Medulla oblongata (tissue), 1 donor: ENCODE data around the gene TAS2R31.

ENCODE experiments used
- DNase-seq: peaks from one replicate; pipeline ENCODE4 v3.0.0-alpha.2; 2015; ENCODE audit errors: extremely low spot score

Gene TAS2R31

DNA sequence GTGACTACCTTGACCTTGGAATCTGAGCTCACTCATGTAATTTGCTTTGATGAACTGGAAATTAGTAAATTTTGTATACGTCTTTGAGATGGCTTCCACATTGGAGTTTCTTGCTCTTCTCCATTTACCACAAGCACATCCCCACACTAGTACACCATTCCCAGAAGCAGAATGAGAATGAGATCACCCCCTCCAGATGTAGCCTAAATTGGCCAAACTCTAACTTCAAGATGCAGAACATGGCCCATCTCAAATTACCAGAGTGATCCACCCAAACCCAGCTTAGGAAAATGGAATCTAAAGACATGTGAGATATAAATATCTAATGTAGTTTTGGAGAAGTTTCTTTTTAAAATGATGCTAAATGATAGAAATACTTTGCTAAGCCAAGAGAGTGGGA lies 23.6 kb downstream of the TAS2R31 start:
- no peak for DNase-seq

GRCh38 chr12:10998204-10998603 lies 33.0 kb downstream of the TAS2R31 start, which contains the start of gene TAS2R20:
TAS2R20 (minus strand) TSS chr12:10998304; CDS start chr12:10997875, 429 bp downstream.
- no peak for DNase-seq

DNA sequence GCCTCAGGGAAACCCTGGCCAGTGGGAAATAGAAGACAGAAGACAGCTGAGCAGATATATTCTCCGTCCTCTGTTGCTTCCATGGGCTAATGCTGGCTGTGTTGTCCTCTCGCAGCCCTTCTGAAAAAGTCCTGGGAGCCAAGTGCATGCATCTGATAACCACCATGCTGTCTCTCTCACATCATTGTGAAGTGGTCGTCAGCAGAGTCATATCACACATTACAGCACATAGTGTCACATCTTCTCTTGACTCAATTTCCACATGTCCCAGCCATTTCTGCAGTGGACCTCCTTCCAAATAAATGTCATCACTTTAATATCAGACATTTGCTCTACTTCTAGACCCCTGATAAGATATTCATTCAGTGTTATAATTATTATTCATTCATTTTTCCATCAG lies 36.9 kb downstream of the TAS2R31 start:
- no peak for DNase-seq

DNA sequence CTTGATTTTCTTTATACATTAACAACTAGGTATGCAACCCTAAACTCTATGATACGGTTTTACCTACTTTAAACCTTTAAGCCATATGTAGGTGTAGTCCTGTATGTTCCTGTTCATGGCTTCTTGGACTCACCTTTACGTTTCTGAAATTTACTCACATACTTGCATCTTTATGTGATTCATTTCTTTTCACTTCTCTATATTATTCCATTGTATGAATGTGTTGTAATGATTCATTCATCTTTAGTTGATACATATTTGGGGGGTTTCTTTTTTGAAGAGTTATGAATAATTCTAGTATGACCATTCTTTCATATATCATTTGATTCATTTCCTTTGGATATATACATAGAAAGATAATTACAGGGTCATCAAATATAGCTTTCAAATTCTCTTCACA lies 42.1 kb downstream of the TAS2R31 start:
- DNase-seq = no peak

DNA sequence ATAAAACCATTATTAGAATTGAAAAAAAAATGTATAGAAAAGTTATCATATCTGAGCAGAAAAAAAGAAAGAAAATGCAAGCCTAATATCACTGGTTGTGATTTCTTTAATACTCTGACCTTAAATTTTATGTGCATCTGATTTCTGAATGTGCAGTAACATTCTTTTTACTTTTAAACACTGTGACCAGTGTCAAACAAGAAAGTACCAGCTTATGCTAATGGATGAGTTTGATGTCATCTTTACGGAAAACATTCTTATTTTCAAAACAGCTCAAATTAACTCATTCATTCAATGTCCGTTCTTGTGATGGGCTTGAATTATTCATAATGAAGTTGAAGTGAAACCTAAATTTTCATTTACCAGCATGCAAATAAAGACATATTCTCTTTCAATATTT lies 44.4 kb downstream of the TAS2R31 start, which contains the start of gene TAS2R50:
TSS of gene TAS2R50 (minus strand) at position 101 of the 400 bp plus-strand sequence. CDS start at position 49, 52 bp downstream.
- no peak for DNase-seq

DNA sequence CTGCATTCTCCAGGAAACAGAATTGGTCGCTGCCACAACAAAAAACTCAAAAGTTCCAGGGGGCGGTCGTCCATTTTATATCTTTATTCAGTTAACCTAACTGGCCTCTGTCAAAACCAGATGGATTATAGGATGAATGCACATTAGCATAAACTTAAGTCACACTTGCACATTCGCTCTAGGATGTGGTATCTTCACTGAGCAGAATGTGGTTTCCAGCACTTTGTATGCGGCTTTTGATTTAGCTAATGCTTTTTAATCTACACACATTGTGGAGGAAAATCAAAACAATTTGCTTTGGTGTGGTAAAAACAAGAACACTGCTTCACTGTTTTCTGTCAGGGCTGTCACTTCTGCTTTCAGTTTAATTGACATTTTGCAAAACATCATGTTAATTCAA lies 49.0 kb downstream of the TAS2R31 start:
- no peak for DNase-seq
